HuH-7 (cell line): ENCODE data around the gene SH2B3.
"Not testable (repeated sequence)": the region's sequence is repeated elsewhere in the genome, so short reads cannot be mapped to it uniquely, and the experiment has no call there.

Experiments
- DNase-seq: peaks from one replicate; pipeline ENCODE4 v3.0.0; 2011; ENCODE audit warnings: low spot score

SH2B3 gene

DNA sequence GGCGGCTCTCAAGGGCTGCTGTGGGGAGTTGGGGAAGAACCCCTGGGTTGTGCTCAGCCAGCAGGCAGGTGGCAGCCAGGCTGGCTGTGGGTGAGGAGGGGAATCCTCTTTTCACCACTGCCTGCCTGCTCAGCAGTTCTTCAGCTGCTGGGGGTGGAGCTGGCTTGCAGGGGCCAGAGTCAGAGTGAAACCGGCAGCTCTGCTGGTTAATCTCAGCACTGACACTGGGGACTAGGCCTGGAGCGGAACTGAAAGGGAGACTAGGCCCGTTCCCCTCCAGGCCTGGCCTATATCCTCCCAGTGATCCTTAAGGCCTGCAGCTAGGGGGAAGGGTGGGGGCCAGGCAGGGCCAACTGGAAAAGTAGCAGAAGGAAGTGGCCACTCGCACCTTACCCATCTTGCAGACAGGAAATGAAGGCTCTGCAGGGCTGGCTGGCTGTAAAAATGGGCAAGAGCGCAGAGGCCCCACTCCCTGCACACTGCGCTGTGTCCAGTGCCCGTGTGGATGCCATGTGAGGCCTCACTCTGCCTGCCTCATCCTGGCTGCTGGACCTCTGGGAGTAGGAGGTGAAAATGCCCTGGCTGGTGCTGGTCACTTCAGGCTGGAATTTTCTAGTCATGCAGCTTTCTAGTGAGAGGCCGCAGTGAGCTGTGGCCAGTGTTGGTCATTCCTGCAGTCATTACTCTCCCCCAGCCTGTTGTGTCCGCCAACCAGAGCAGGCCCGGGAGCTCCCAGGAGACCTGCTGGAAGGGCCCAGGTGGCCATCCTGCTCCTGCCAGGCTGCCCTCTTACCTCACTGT, 39.4 kb downstream of the SH2B3 start:
- no peak for DNase-seq

DNA sequence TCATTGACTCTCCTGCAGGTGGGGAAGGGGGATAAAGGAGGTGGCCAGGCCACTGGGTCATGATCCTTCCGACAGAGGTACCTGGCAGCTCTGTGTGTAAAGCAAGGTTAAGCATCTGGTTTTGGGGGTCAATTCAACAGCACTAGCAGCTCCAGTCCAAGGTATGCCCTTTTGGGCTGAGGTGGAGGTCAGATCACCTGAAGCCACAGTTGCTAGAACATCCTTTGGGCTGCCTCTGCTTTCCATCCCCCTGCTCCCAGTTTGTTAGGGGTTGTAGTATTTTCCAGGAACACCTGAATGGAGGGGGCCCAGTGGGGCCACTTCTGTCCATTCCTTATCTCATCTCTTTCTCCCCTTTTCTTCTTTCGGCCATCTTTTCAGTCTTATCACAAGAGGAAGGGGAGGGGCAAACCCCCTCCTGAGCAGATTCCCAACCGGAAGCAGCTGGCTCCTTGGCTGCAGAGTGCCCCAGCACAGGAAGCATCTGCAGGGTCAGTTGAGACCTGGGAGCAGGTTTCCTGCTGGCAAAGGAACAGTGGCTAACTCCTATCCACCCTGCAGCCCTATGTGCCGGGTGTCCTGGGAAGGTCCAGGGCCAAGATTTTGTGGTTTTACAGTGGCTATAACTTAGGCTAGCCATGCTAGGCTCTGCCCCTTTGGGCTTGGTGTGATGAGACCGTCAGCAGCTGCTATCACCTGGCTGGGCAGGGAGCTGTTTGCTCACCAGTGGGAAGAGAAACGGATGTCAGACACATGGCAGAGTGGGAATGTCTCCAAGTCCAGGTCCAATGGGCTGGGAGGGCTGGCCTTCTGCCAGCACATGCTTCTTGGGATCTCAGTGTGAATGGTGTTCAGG, 40.2 kb downstream of the SH2B3 start:
- no peak for DNase-seq

DNA sequence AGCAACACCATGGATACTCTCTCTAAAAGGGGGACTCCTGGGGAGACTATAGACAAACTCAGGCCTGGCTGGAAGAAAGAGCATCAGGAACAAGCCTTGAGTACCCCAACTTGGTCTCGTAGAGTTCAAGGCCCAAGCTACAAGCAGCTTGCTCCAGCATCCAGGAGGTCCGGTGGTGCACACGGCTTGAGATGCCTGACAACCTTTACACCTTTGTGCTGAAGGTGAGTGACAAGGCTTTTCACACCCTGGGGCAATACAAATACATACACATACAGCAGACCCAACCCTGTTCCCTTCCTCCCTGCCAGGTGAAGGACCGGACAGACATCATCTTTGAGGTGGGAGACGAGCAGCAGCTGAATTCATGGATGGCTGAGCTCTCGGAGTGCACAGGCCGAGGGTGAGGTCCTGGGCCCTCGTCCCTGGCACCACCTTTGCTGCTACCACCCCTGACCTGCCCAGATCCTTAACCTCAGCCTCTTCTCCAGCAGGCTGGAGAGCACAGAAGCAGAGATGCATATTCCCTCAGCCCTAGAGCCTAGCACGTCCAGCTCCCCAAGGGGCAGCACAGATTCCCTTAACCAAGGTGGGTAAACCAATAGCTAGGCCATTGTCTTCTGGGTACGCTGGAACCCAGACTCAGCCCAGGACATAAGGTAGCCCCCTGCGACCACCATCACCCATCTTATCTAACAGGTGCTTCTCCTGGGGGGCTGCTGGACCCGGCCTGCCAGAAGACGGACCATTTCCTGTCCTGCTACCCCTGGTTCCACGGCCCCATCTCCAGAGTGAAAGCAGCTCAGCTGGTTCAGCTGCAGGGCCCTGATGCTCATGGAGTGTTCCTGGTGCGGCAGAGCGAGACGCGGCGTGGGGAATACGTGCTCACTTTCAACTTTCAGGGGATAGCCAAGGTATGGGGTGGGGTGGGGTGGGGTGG, 41.2 kb downstream of the SH2B3 start:
- DNase-seq = no peak

DNA sequence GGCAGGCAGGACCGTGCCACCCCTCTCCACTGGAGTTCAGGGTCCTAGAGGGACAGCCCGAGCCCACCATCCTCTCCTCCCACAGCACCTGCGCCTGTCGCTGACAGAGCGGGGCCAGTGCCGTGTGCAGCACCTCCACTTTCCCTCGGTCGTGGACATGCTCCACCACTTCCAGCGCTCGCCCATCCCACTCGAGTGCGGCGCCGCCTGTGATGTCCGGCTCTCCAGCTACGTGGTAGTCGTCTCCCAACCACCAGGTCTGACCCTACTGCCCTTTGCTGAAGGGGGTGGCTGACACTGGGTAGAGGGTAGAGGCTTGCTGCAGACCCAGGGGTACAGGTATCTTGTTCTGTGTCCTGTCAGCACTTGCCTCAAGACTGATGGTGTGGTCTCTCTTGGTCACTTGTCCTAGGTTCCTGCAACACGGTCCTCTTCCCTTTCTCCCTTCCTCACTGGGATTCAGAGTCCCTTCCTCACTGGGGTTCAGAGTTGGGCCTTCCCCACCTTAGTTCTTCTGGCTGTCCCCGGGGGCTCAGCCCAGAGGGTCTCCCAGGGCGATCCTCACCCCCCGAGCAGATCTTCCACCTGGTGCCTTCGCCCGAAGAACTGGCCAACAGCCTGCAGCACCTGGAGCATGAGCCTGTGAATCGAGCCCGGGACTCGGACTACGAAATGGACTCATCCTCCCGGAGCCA, 42.0 kb downstream of the SH2B3 start:
- no peak for DNase-seq

DNA sequence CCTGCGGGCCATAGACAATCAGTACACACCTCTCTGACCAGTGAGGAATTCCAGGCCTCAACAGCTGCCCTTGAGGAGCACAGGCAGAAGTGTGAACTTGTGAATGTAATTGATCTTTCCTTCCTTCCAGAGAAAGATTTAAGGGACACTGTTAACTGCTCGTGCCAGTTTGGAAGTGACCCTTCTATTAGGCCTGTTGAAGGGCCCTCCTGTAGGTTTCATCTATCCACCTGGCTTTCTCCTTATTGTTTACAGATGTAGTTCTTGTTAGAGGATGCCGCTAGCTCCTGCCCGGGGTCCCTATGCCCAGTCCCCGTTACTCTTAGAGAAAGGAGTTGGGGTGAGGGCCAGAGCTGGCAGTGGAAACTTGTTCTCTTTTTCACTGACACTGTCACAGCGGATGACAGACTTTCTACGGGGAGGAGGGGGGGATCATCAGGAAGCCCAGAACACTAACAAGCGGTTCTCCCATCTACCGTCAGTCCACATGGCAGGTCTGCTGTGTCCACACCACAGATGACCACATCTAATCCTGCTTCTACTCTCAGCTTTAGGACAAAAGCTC, 42.6 kb downstream of the SH2B3 start:
- no peak for DNase-seq

DNA sequence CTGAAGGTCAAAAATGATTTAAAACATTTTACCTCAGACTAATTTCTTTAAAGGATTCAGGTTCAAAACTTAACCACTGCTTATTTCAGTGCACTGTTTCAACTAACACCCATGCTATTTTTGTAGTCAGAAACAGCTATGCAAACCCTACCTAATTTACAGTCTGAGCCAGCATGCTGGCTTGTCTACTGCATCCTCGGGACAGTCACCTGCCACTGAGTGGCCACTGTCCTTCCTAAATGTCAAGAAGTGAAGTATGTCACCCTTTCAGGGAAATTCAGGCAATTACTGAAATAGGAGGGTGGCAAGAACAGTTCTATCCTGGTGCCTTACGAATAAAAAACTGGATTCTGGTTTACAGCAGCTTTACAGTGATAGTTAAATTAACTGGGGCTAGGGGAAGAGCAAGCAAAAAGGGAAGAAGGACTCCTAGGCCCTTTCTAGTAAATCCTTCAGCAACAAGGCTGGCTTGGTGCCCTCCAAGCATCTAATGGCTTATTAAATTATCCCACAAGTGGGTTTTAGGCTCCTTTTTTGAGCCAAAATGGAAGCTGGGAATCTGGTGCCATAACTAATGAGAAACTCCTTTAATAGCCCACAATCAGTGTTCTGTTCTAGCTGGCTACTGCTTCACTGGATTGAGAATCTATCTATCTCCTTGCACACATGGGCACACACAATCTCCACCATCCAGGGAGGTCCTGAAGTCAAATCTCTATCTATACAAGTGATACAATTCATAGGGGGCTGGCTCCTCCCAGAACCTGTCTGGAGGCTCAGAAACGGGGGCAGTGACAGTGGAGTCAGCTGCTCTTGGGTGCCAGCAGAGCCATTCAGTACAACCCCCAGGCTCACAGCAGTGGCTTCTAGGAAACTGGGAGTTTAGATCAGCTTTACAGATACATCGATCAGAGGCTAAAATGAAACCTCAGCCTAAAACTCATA, 43.4 kb downstream of the SH2B3 start:
- DNase-seq = no peak

DNA sequence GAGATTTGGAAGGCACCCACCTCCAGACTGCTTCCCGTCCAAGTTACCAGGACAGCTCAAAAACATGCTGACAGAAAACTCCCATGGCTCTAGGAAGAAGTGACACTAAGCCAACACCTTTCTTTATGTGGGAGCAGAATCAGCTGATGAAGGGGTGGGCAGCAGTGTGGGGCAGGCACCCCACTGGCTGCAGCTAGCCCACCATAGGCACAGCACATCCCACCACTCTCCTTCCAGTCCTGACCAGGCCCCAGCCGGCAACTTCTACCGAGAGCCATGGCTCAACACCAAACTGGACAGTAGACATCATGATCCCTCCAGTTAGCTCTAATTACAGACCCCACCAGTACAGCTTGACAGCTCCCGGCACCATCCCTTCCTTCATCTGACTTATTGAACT, 45.0 kb downstream of the SH2B3 start:
- no peak for DNase-seq

DNA sequence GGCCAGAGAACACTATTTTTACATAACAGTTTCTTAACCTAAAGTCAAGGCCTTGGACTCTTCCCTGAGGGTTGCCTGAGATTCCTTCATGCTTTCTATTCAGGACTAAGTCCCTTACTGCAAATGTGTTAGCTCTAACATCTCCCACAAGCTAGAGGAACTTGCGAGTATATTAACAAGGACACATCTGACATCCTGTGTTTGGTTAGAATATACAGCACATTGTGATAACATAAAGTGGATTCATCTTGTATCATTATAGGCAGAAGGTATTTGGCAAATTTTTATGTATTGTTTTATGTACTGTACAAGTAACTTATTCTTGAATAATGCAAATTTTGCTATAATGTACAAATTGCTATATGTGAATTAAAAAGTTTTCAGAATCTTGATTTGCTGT, 45.5 kb downstream of the SH2B3 start:
- DNase-seq = no peak

DNA sequence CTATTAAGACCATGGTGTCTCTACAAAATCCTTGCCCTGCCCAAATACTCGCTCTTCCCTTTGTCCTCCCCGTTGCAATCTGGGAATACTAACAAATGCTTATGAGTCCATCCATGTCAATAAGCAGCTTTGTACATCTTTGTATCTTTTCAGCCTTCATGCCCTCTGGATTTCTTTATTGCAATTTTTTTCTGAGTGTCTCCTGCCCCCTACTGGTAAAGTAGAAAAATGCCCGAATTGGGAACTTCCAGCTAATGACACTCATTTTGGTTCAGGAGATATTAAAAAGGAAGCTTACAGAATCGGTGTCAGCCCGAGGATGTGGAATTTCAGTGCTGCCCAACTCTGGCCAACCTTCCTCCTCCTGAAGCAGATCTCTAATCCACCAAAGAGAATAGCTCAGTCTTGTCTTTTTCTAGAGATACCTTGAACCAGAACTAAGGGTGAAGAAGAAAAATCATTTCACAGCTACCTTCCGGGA, 46.0 kb downstream of the SH2B3 start:
- DNase-seq = peak; percentile 53

DNA sequence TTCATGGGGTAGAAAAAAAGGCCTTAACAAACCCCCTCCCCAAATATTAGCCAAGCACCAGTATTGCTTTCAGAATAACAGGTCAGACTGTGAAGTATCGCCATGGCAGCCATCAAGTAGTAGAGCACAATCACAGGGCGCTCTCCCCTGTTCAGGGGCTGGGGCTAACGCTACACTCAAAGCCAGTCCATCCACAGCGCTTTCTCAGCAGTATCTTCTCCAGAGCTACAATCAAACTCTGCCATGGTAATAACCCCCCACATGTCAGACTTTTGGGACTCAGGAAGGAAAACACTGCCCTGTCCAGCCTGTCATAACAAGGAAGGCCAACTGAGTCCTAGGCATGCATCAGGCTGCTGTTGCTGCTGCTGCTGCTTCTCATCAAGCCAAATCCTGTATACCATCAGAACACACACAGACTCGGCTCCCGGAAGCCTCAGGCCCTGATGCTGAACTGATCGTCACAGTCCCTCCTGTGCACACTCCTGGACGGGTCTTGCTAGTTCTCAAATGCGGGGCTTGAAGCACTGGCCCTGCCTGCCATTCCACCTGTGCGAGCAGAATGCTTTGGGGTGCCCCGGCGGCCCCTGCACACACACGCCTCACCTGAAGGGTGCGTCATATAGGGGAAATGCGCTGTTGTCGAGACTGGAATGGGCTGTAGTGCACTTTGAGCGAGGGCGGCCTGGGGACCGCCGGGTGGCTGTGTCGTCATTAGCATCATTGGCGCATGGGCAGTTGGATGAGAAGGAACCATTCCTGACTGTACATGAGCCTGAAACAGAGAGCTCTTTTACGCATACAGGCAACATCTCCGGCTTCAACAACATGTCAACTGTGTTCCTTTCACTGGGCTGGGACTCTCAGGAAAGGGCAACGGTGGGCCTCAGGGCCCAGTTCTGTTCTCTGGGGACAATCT, 47.6 kb downstream of the SH2B3 start:
- DNase-seq = no peak

DNA sequence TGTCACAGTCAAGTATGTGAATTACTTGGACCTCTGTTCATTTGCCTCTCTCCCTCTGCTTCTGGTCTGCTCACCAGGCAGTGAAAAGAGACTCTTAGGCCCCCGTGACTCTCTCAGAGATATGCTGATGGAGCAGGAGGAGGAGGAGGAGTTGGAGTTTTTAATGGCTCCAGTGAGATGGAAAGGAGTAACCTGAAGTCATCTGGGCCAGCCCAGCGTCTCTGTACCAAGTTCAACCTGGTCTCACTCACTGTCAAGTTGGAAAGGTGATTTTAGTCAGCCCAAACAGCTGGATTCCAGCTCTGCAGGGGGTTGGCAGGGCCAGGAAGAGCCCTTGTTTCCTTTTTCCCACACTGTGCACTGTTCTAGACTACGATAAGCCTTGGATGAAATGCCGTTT, 48.6 kb downstream of the SH2B3 start:
- no peak for DNase-seq

DNA sequence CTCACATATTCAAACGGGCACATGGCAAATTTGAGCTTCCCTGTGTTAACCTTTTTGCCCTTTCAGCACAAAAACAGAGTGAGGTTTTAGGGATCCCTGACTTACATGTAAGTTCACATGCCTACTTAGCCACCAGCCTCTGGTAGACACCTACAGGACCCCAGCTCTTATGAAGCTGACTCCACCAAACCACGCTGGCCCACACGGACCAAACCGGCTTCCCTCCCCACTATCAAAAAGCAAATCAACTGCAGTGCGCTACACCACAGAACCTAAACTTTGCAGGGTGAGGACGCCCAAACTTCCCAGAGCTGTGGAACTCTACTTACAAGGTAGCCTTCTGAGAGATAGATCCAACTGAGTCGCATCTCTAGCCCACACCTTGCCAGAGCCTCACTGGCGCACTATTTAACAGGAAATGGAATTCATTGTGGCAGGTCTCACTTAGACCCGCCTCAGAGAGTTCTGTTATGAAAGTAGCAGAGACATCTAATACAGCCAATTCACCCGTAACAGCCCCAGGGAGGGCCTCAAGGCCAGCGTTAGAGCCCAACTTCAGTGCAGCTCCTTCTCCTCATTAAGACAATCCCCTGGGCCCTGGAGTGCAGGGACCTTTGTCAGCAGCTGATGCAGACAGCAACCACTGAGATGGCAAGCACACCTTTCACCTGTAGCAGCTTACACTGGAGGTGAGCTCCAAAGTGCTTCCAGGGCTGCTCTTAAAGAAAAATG, 49.2 kb downstream of the SH2B3 start:
- no peak for DNase-seq

DNA sequence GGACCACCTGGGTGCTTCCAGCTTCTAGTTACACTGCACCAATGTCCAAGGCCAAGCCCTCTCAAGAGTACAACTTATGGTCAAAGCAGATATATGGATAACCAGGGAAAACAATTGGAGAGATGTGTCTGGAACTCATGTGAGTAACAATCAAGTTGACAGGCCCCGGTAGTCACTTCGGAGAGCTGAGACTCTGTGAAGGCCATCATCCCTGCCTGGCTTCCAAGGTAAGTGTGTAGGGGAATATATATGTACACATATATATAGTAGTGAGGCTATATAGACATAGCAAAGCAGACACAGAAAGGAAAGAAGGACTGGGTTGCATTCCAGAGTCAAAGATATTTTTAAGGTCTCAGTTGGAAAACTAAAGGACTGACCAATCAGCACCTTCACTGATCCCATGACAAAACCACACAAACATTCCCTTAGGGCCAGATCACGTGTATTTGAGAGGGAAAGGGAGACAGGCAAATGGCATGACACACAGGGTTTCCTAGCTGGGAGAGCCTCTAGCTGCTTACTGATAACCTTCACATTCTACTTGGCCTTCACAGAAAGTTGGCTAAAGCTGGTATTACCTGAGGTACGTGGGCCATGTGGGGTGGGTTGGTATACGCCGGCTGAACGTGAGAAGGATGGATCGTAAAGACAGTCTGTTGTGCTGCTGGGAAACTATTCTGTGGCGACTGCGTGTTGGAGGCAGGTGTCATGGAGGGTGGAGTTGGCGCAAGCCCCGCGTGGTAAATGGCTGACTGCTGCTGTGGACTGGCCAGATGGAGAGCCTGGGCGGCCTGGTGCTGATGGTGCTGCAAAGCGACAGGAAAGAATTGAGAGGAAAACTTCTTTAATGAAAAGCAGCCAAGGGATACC, 50.0 kb downstream of the SH2B3 start:
- no peak for DNase-seq

DNA sequence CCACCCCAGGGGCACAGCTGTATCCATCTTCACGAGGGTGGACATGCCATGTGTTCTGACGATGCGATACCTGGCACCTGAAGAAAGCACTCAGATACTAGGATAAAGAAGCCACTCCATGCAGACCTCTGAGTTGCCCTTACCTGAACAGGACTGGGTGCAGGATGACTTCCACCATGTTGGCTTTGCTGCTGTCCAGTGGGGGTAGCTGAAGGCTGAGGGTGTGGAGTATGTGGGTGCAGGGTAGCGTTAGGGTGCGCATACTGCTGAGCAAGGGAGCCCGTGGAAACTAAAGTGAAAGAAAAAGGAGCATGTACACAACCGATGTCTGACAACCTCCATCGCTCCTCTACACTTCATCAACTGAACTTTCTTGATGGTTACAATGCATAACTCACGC, 51.3 kb downstream of the SH2B3 start:
- no peak for DNase-seq

DNA sequence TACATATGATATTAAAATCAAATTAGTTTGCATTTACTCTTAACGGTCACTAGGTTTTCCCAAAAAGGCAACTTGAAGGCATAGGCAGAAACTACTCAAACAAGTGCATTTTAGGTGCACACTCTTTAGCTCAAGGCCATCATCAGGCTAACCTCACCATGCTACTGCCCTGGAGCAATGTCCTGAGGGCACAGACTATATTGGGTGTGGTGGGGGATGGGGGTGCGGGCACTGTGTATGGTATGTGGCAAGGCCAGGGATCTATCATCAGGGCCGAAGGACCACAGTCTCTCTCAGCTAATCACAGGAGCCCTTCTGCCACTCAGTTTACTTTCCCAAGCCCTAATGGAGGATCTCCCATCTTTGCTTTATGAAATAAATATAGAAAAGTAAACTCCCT, 51.9 kb downstream of the SH2B3 start:
- no peak for DNase-seq

DNA sequence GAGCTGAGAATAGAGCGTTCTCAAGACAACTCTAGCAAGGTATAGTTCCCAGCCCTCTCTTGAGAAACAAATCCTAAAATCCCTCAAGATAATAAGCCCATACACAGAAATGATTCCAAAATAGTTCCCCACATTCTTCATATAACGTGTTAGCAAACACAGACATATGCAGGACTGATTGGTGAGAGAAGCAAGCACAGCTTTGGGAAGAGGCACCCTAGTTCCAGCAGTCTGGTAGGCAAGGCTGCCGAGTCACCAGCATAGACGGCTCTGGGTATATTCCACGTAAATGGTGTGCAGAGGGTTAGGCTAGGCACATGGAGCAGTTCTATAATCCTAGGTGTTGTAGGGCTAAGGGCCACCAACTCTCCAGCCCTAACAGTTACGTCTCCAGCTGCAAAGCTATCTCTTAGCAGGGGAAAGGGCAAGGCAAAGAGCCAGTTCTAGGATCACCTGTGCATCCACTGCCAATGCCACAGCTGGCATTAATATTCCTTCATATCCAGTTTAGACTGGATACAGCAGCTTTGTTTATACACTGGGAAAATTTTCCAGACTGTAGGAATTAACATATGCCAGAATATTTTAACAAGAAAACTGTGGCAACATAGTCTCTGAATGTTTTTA, 52.9 kb downstream of the SH2B3 start:
- no peak for DNase-seq

DNA sequence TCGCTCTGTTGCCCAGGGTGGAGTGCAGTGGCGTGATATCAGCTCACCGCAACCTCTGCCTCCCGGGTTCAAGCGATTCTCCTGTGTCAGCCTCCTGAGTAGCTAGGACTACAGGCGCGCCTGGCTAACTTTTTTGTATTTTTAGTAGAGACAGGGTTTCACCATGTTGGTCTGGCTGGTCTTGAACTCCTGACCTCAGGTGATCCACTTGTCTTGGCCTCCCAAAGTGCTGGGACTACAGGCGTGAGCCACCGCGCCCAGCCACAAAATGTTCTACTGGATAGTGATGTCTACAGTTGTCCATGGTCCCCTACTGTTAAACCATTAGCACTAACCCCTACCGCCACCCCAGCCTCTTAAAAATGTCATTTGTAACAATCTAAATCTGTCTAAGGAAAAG, 54.4 kb downstream of the SH2B3 start:
- DNase-seq = not testable (repeated sequence)
